HepG2 (cell line): ENCODE measurements around the gene RABGGTA. TPM values are rescaled to one million over a fixed set of nuclear protein-coding genes. Genes with fewer than 3 reads are reported as not detected.

Experiments used
- AHDC1 ChIP-seq: sonication (generic); formaldehyde crosslinking; IDR thresholded peaks from 2 replicates; pipeline ENCODE4 v1.5.1; 2020; ENCODE audit warnings: mild to moderate bottlenecking, missing genetic modification reagents, borderline replicate concordance
- CSRNP1 ChIP-seq: sonication (generic); formaldehyde crosslinking; IDR thresholded peaks from 2 replicates; pipeline ENCODE4 v1.8.1; 2023; ENCODE audit warnings: mild to moderate bottlenecking, missing genetic modification reagents
- GLMP ChIP-seq: sonication (generic); formaldehyde crosslinking; IDR thresholded peaks from 2 replicates; pipeline ENCODE4 v1.9.0; 2021; ENCODE audit warnings: missing genetic modification reagents, mild to moderate bottlenecking, borderline replicate concordance
- MEIS2 ChIP-seq: sonication (generic); formaldehyde crosslinking; IDR thresholded peaks from 2 replicates; pipeline ENCODE4 v1.9.0; 2021; ENCODE audit warnings: mild to moderate bottlenecking, missing genetic modification reagents
- MXD3 ChIP-seq: IDR thresholded peaks from 2 replicates; pipeline ENCODE4 v1.6.1; 2016; ENCODE audit warnings: mild to moderate bottlenecking, missing biosample characterization, missing genetic modification reagents
- RARG ChIP-seq: sonication (generic); formaldehyde crosslinking; IDR thresholded peaks from 2 replicates; pipeline ENCODE4 v1.4.0; 2020; ENCODE audit warnings: low read depth, mild to moderate bottlenecking, missing genetic modification reagents
- SCMH1 ChIP-seq: sonication (generic); formaldehyde crosslinking; IDR thresholded peaks from 2 replicates; pipeline ENCODE4 v1.9.0; 2021; ENCODE audit warnings: missing genetic modification reagents, mild to moderate bottlenecking, borderline replicate concordance
- ZNF160 ChIP-seq: sonication (generic); formaldehyde crosslinking; IDR thresholded peaks from 2 replicates; pipeline ENCODE4 v1.8.0; 2022; ENCODE audit warnings: mild to moderate bottlenecking, inconsistent platforms, missing genetic modification reagents
- ZNF34 ChIP-seq: sonication (generic); formaldehyde crosslinking; IDR thresholded peaks from 2 replicates; pipeline ENCODE4 v1.4.0; 2020; ENCODE audit warnings: mild to moderate bottlenecking, missing genetic modification reagents, borderline replicate concordance
- ZNF430 ChIP-seq: sonication (generic); formaldehyde crosslinking; IDR thresholded peaks from 2 replicates; pipeline ENCODE4 v1.9.0; 2021; ENCODE audit warnings: mild to moderate bottlenecking, missing genetic modification reagents
- ZNF441 ChIP-seq: sonication (generic); formaldehyde crosslinking; IDR thresholded peaks from 2 replicates; pipeline ENCODE4 v1.7.0; 2021; ENCODE audit warnings: missing genetic modification reagents, borderline replicate concordance
- ZNF616 ChIP-seq: sonication (generic); formaldehyde crosslinking; IDR thresholded peaks from 2 replicates; pipeline ENCODE4 v1.5.0; 2020; ENCODE audit warnings: low read depth, mild to moderate bottlenecking, missing genetic modification reagents
- ZNF724P ChIP-seq: sonication (generic); formaldehyde crosslinking; IDR thresholded peaks from 2 replicates; pipeline ENCODE4 v1.8.0; 2022; ENCODE audit warnings: missing genetic modification reagents, borderline replicate concordance
- ZSCAN30 ChIP-seq: sonication (generic); formaldehyde crosslinking; IDR thresholded peaks from 2 replicates; pipeline ENCODE4 v1.5.0; 2020; ENCODE audit warnings: mild to moderate bottlenecking, missing genetic modification reagents
- polyA plus RNA-seq, 8 experiments: library from polyadenylated mRNA; depleted of rRNA in 3 of 8; stranded (reverse) in 7 of 8; unstranded in 1 of 8; fragments of >200 nt; fragmentation: Illumina TruSeq in 4 of 8; extraction: Trizol in 4 of 8; gene quantifications; 2 replicates each; pipeline versions ENCODE4 v1.2.1 to v1.2.3, GENCODE V29; 2011 to 2016; ENCODE audit warnings: low read depth in 4 of 8, missing spikeins in 1 of 8, mixed read lengths in 1 of 8; ENCODE audit not compliant: insufficient read depth in 1 of 8
- total RNA-seq, 5 experiments: library from RNA; depleted of rRNA; stranded (reverse); fragments of >200 nt; fragmentation: Illumina TruSeq; extraction: Trizol; gene quantifications; 2 replicates each; pipeline ENCODE4 v1.2.3, GENCODE V29; 2016; ENCODE audit warnings: low read depth in 1 of 5

The RABGGTA gene
- total and polyA plus RNA-seq, 2 of the 13 experiments (the other 11 are each of a cell fraction or from before 2014, with no cell fraction given) = 57.9 to 90.8 TPM

GRCh38 chr14:24231263-24232120 is 39.9 kb downstream of the RABGGTA start (continued):
- TF ChIP-seq CSRNP1 = peak; percentile 69; the same call in 1 of the 2 replicates
- peak; percentile 29; the same call in 1 of the 2 replicates for TF ChIP-seq AHDC1 (CRISPR knock-in tag)
- peak; percentile 49; the same call in 1 of the 2 replicates for TF ChIP-seq ZSCAN30 (CRISPR knock-in tag)
- no peak for TF ChIP-seq SCMH1 (CRISPR knock-in tag)
- TF ChIP-seq MEIS2 (CRISPR knock-in tag) = 0 out of 2 replicates have a peak, but pooled peaks have one; percentile 5
- no peak for TF ChIP-seq ZNF160 (CRISPR knock-in tag)
- 0 out of 2 replicates have a peak, but pooled peaks have one; percentile 21 for TF ChIP-seq RARG (CRISPR knock-in tag)
- TF ChIP-seq ZNF430 (CRISPR knock-in tag) = no peak; the same call in 1 of the 2 replicates
- no peak for TF ChIP-seq ZNF34 (CRISPR knock-in tag)
- 0 out of 2 replicates have a peak, but pooled peaks have one; percentile 6 for TF ChIP-seq ZNF441 (CRISPR knock-in tag)
- TF ChIP-seq ZNF616 (CRISPR knock-in tag) = peak; percentile 49; the same call in 1 of the 2 replicates
- peak; percentile 28; the same call in 1 of the 2 replicates for TF ChIP-seq MXD3
- TF ChIP-seq GLMP (CRISPR knock-in tag) = 0 out of 2 replicates have a peak, but pooled peaks have one; percentile 14
- TF ChIP-seq ZNF724P (CRISPR knock-in tag) = 0 out of 2 replicates have a peak, but pooled peaks have one; percentile 84
